ENCODE data around the gene SEPTIN8.
A peak's percentile ranks its signal among the peaks of the same experiment; 100 is the strongest.

GRCh38 chr5:132754111-132754510 is 22.9 kb downstream of the SEPTIN8 start:
- TF ChIP-seq PHF8 (conservative IDR thresholded peaks at IDR 0.05; ENCODE audit: low read depth, low read length) (no peak), SIN3A (conservative IDR thresholded peaks at IDR 0.05 in 1 of 2, IDR thresholded peaks at IDR 0.05 in 1 of 2; ENCODE audit: low read depth in 1 of 2, low read length in 2 of 2) (no peak), GABPA (IDR thresholded peaks at IDR 0.05; ENCODE audit: borderline replicate concordance, insufficient read depth, low read length) (no peak), EP300 (IDR thresholded peaks at IDR 0.05; ENCODE audit: borderline replicate concordance in 1 of 2, low read depth in 2 of 2, low read length in 2 of 2) (no peak), KDM1A (IDR thresholded peaks at IDR 0.05; ENCODE audit: borderline replicate concordance, low read length) (peak; percentile 24; the same call in 1 of the 2 replicates), TEAD4 (IDR thresholded peaks at IDR 0.05; ENCODE audit: low read depth, low read length) (no peak), CTCF (IDR thresholded peaks at IDR 0.05; ENCODE audit: control extremely low read depth in 1 of 3, insufficient read depth in 1 of 3, low read depth in 1 of 3, low read length in 3 of 3) (no peak), POLR2A (IDR thresholded peaks at IDR 0.05; ENCODE audit: control extremely low read depth in 1 of 2, low read depth in 2 of 2, low read length in 2 of 2) (no peak), GTF2F1 (IDR thresholded peaks at IDR 0.05; ENCODE audit: borderline replicate concordance, low read depth, low read length) (no peak), ATF3 (IDR thresholded peaks at IDR 0.05; ENCODE audit: insufficient read depth, low read depth, low read length) (no peak), ASH2L (IDR thresholded peaks at IDR 0.05; ENCODE audit: low read length) (no peak)

Data from H1 (cell line).